ENCODE measurements around the gene DHRS7C. TPM values are rescaled to one million over a fixed set of nuclear protein-coding genes. Genes with fewer than 3 reads are reported as not detected.

The DHRS7C gene
- total RNA-seq, 6 experiments from 2014 or later = not detected

- intact Hi-C loops (cut with DNase I) = no loop called here
- Histone ChIP-seq H3K27ac (no peak overlapping the region), H3K9me3 (no peaks in the 10 kb centered on the region), H3K36me3 (no peaks in the 10 kb centered on the region), H3K27me3 (no peaks in the 10 kb centered on the region), H3K4me1 (no peaks in the 10 kb centered on the region), H3K4me3 (no peak overlapping the region)
- TF ChIP-seq POLR2A (IDR thresholded peaks at IDR 0.05) = no peak
- TF ChIP-seq CTCF (IDR thresholded peaks at IDR 0.05) = peak; percentile 95 to 98 (median 96)
- 4% methylated on average over 2 of the region's 2 CpGs for WGBS (ENCODE audit: insufficient coverage, low coverage, low lambda C conversion rate, missing lambda C conversion rate)
- ATAC-seq (peak; percentile 80 to 94 (median 88)), DNase-seq (no peak)
Measured at GRCh38 chr17:9729034-9729650, 62.2 kb downstream of the DHRS7C start.

DNA sequence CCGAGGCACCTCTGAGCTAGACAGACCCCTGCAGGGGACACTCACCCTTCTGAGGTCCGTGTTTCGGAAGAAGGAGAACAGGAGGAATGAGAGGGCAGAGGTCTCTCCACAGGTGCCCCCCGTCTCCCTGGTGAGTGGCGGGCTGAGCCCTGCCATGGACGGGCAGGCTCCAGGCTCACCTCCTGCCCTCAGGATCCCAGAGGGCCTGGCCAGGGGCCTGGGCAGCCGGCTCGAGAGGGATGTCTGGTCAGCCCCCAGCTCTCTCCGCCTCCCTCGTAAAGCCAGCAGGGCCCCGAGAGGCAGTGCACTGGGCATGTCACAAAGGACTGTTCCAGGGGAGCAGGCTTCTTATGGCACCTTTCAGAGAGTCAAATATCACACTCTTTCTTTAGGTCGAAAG, 62.8 kb downstream of the DHRS7C start:
- Histone ChIP-seq H3K9me3 (no peaks in the 10 kb centered on the region), H3K4me3 (no peak overlapping the region), H3K4me1 (no peaks in the 10 kb centered on the region), H3K27me3 (no peaks in the 10 kb centered on the region), H3K36me3 (no peaks in the 10 kb centered on the region), H3K27ac (no peak overlapping the region)
- peak in 1 of 4 donors; percentile 40 for ATAC-seq
- TF ChIP-seq POLR2A (IDR thresholded peaks at IDR 0.05) = no peak
- no peak for TF ChIP-seq CTCF (IDR thresholded peaks at IDR 0.05)
- WGBS (ENCODE audit: insufficient coverage, low coverage, low lambda C conversion rate, missing lambda C conversion rate) = 60% methylated on average over 2 of the region's 12 CpGs
- DNase-seq = no peak
- intact Hi-C loops (cut with DNase I) = no loop called here

DNA sequence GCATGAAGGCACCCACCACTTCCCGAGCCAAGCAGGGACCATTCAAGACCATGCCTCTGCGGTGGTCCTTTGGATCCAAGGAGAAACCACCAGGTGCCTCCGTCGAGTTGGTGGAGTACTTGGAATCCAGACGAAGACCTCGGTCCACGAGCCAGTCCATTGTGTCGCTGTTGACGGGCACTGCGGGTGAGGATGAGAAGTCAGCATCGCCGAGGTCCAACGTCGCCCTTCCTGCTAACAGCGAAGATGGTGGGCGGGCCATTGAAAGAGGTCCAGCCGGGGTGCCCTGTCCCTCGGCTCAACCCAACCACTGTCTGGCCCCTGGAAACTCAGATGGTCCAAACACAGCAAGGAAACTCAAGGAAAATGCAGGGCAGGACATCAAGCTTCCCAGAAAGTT, 63.4 kb downstream of the DHRS7C start:
- Histone ChIP-seq H3K4me1 (no peaks in the 10 kb centered on the region), H3K27ac (no peak overlapping the region), H3K36me3 (no peaks in the 10 kb centered on the region), H3K4me3 (no peak overlapping the region), H3K9me3 (no peaks in the 10 kb centered on the region), H3K27me3 (no peaks in the 10 kb centered on the region)
- ATAC-seq (no peak), DNase-seq (no peak)
- TF ChIP-seq POLR2A (IDR thresholded peaks at IDR 0.05) (no peak), CTCF (IDR thresholded peaks at IDR 0.05) (no peak)
- WGBS (ENCODE audit: insufficient coverage, low coverage, low lambda C conversion rate, missing lambda C conversion rate) = 100% methylated on average over 1 of the region's 18 CpGs
- intact Hi-C loops (cut with DNase I) = no loop called here

GRCh38 chr17:9726291-9726690, 65.1 kb downstream of the DHRS7C start:
- no peak for DNase-seq
- intact Hi-C loops (cut with DNase I) = no loop called here
- Histone ChIP-seq H3K36me3 (no peaks in the 10 kb centered on the region), H3K4me3 (no peak overlapping the region), H3K9me3 (no peaks in the 10 kb centered on the region), H3K27me3 (no peaks in the 10 kb centered on the region), H3K4me1 (no peaks in the 10 kb centered on the region), H3K27ac (no peak overlapping the region)
- no peak for ATAC-seq
- WGBS (ENCODE audit: insufficient coverage, low coverage, low lambda C conversion rate, missing lambda C conversion rate) = 79% methylated on average over 5 of the region's 6 CpGs
- no peak for TF ChIP-seq CTCF (IDR thresholded peaks at IDR 0.05)
- TF ChIP-seq POLR2A (IDR thresholded peaks at IDR 0.05) = no peak

DNA sequence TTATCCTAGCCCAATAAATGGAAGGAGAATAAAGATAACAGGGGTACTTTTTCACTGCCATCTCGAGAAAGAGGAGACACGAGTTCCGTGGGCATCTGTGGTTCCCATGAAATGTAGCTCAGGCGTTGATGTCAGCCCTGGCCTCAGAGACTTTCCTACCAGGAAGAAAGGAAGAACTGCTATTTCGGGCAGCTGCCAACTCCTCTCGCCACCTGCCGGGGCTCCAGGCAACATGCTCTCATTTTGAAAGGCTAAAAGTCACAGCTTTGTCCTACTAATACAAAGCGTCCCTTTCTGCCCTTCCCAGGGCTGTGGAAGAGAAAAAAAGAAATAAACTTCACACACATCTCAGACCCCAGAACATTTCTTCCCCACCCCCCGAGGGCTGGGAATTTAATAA, 65.8 kb downstream of the DHRS7C start:
- H3K27me3 ChIP-seq = no peaks in the 10 kb centered on the region
- ATAC-seq (no peak), DNase-seq (no peak)
- H3K27ac ChIP-seq = no peak overlapping the region
- no peaks in the 10 kb centered on the region for H3K4me1 ChIP-seq
- 52% methylated on average over 7 of the region's 9 CpGs for WGBS (ENCODE audit: insufficient coverage, low coverage, low lambda C conversion rate, missing lambda C conversion rate)
- TF ChIP-seq POLR2A (IDR thresholded peaks at IDR 0.05) (no peak), CTCF (IDR thresholded peaks at IDR 0.05) (no peak)
- intact Hi-C loops (cut with DNase I) = no loop called here
- no peaks in the 10 kb centered on the region for H3K36me3 ChIP-seq
- no peaks in the 10 kb centered on the region for H3K9me3 ChIP-seq
- no peak overlapping the region for H3K4me3 ChIP-seq
